ENCODE results near the gene CCL27. TPM values are rescaled to one million over a fixed set of nuclear protein-coding genes. Genes with fewer than 3 reads are reported as not detected.

The CCL27 gene
- total RNA-seq = not detected

- no peak for TF ChIP-seq CTCF (IDR thresholded peaks at IDR 0.05; ENCODE audit: low read depth)
These were observed at the start of gene CCL27 for GRCh38 chr9:34662526-34663302. Gene CCL27 (minus strand): TSS chr9:34662657. CDS start chr9:34662633, 24 bp downstream.

GRCh38 chr9:34712140-34712539 is 49.7 kb upstream of the CCL27 start:
- no peak for TF ChIP-seq CTCF (IDR thresholded peaks at IDR 0.05; ENCODE audit: low read depth)

- TF ChIP-seq CTCF (IDR thresholded peaks at IDR 0.05; ENCODE audit: low read depth) = no peak
These were observed 47.6 kb upstream of the CCL27 start, which contains the start of gene CCL21 for GRCh38 chr9:34710023-34710422. Gene CCL21 (minus strand): TSS chr9:34710136. CDS start chr9:34710066, 70 bp downstream.

GRCh38 chr9:34709196-34709978 is 46.9 kb upstream of the CCL27 start:
- TF ChIP-seq CTCF (IDR thresholded peaks at IDR 0.05; ENCODE audit: low read depth) = no peak

GRCh38 chr9:34707130-34707529 is 44.7 kb upstream of the CCL27 start:
- no peak for TF ChIP-seq CTCF (IDR thresholded peaks at IDR 0.05; ENCODE audit: low read depth)

- no peak for TF ChIP-seq CTCF (IDR thresholded peaks at IDR 0.05; ENCODE audit: low read depth)
These were observed 39.6 kb upstream of the CCL27 start for GRCh38 chr9:34701769-34702736.

All from subcutaneous adipose tissue (tissue), 4 donors.